Cardiac septum (tissue), 1 donor: ENCODE measurements around the gene CARS1. TPM values are rescaled to one million over a fixed set of nuclear protein-coding genes. Genes with fewer than 3 reads are reported as not detected.

ENCODE experiments used
- DNase-seq: peaks from one replicate; pipeline ENCODE4 v3.0.0-alpha.2; 2020; ENCODE audit warnings: low spot score
- intact Hi-C: fragments of 100-400 bp; cut with DNase I; formaldehyde crosslinking; loops from one replicate; pipeline ENCODE4 v1.14.0; 2022
- total RNA-seq: library from RNA; stranded (reverse); fragmentation: NEBNext Ultra II Directional; extraction: Animal tissue kit (Norgen Biotek cat#: 25700); gene quantifications from one replicate; pipeline ENCODE4 v1.2.1, GENCODE V29; 2021
- donor health status: DM: no; HTN: no; CAD: no.

Gene CARS1
- total RNA-seq, 1 donor from 2014 or later, result 17.1 TPM

DNA sequence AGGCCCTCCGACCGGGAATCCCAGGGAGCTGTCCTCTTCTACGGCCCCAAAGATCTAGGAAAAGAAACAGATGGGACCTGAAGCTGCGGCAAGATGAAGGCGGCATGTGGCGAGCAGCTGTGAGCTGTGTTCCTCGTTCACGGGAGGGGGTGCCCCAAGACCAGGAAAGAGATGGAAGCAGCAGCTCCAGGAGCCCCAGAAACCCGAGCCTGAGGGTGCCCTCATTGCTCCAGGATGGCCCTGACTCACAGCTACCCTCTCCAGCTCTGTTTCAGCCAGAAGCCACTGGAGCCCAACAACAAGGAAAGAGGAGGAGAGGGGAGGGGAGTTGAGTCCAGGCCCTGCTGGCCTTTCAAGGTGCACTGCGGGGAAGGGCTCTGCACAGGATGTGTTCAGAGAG lies 41.4 kb downstream of the CARS1 start:
- DNase-seq, result no peak
- intact Hi-C loops, result no loop called here

DNA sequence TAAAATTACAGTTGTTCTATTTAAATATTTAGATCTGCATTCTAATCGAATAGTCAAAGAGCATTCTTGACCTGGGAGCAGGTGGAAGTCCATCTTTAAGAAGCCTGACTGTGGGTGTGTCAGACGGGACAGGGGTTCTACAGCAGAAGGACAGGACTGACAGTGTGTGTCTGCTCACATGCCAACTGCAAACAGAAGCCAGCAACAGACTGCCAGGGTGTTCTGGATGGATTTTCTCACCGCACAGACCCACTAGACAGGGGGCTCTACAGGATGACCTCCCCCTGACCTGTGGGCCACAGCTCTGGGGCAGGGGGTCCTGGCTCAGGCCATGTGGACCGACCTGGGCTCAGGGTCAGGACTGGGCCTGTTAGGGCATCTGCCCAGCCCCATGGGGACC lies 42.3 kb downstream of the CARS1 start:
- intact Hi-C loops, result no loop called here

DNA sequence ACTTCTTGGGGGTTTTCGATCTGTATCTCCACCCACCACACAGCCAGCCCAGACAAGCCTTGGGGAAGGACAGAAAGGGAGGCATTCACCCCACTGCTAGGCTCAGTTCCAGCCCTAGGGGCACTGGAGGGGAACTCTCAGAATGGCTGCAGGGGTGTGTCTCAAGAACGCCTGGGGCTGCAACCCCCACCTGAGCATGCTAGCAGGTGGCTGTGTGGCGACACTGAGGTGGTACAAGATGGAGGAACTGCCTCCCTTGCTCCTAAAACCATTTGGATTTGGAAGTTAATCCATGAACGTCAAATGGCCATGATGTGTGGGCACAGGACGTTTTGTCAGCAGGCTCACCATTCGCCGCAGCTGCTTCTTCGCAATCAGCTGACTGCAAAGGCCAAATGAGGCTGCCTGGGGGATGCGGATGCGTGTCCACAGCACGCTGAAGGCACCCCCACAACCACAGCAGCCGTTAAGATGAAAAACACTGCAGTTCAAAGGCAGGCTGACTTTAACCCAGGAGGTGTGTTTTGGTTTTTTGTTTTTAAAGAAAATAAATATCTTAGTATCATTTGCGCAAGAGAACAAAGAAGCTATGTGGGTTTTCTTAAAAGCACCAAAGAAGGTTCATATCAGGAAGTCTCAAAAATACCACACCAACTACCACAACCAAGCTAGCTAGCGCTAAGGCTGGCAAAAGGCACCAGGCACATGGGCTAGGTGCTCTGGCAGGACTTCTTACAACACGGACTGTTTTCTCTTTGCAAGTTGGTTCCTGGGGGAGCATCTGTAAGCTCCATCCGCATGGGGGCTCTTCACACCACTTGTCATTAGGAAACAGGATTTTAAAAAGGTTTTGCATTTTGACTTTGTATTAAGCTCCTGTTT lies 42.9 kb downstream of the CARS1 start:
- intact Hi-C loops, result no loop called here
- no peak for DNase-seq

More for the DNA sequence above, 42.3 kb downstream of the CARS1 start:
- no peak for DNase-seq

DNA sequence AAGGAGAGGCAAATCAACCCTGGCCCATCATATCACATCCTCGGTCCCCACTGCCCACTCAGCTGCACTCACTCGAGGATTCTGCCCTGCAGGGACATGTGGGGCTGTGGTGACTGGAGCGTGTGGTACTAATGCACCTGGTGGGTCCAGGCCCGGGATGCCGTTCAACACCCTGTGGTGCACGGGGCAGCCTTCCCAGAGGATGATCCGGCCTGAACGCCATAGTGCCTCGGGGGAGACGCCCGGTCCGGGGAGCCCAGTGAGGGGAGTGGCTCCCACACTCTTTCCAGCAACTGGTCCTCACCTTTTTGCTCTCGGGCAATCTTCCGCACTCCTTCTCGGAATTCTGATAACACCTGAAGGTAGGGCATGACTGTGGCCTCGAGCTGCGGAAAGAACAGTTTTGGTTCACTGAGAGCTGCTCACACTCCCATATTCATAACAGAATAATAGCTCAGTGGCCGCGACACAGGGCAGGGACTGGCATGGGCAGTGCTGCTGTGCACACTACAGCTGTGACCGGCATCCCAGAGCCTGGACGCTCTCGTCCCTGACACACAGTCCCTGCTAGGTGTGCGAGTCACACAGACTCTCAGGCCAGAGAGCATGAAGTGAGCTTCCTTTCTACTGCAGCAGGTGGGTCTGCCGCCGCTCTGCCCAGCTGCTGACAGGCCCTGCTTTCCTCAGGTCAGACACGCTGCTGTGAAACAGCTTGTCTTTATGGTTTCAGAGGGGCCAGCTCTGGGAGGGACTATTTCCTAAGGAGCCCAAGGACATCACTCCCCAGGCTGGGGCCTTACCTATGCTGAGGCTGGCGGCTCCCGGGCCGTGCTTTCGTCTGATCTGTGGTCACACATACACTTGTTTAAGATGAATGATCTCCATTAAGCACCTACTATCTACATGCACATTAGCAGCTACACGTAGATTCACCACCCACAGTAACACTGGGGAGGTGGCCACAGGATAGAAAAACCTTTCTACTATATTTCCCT lies 45.0 kb downstream of the CARS1 start:
- intact Hi-C loops, result no loop called here
- no peak for DNase-seq

DNA sequence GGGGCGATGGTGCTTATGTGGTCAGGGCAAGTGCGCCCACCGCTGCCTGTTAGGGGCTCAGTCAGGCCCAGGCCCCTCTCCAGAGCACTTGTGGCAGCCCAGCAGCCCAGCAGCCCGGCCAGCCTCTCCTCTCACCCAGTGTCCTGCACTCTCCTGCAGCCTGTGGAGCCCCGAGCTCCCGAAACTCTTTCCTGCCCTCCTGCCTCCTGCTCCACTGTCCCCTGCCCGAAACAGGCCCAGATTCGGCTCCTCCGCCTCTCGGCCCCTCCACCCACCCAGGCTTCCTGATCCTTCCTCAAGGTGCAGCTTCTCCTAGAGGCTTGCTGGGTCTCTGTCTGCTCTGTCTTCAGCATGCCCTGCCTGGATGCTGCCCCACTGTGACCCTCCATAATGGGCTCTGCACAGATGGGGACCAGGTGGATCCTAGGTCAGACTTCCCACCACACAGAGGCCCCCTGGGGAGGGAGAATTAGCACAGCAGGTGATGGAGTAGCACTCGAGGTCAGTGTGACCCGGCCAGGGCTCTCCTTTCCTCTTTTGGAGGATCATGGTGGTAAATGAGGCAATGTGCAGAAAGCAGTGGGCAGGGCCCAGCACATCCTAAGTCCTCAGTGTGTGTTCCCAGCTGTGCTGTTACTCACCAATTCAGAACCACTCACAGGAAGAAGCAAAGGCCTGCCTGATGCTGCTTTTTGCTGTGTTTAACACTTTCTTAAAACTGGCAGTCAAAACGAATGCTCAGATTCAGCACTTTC lies 46.5 kb downstream of the CARS1 start:
- intact Hi-C loops, result no loop called here

DNA sequence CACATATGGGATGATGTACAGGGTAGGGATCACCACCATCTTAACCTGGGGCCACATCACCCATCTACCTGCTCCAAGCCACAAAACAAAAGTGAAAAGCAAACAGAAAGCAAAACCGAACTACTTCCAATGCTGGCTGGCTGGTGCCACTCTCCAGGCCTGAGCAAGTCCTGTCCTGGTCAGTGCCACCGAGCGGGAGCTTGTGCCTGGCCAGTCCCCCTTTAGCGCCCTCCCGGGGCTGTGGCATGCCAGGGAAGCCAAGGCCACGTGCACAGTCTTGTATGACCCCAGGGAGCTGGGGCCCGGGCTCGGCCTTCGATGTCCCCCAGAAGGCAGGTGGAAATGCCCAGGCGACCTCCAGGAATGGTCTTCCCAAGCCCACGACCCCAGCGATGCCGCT lies 47.2 kb downstream of the CARS1 start:
- peak; percentile 56 for DNase-seq
- intact Hi-C loops, result no loop called here

More for the DNA sequence above, 46.5 kb downstream of the CARS1 start:
- DNase-seq, result no peak

DNA sequence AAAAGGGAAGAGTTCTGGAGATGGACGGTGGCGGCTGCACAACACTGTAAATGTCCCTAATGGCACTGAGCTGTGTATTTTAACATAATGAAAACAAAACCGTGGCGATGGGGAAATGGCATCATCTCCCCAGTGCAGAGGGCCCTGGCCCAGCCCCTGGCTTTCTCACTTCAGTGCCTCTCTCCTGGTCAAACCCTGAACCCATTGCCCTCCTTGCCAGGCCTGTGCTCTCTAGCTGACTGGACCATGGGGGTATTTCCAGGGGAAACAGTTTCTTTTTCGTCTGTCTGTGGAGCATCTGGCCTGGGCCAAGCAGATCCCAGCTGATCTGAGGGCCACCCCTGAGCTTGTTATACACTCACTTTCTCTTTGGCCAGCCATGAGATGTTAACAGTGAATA lies 47.7 kb downstream of the CARS1 start:
- peak; percentile 50 for DNase-seq
- intact Hi-C loops, result no loop called here

DNA sequence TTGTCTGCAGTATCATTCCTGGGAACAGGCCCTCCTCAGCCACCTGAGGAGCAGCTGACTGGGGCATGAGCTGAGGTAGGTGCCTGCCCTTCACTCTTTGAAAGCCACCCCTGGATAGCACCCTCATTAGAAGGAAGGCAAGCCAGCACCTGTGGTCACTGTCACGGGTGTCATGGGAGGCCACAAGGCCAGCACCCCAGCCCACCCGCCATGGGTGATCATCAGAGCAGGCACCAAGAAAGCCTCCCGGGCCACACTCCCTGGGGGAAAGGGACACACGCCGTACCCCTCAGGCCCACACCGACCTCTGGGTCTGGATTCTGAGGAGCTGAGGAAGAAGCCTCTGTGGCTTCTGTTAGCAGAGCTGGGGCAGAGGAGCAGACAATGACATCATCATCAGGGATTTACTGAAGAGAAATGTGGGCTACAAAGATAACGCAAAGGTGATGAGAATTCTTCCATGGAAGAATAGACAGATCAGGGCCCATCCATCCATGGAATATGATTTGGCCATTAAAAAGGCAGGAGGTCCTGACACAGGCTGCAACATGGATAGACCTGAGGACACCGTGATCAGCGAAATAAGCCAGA lies 48.4 kb downstream of the CARS1 start:
- intact Hi-C loops, result no loop called here

DNA sequence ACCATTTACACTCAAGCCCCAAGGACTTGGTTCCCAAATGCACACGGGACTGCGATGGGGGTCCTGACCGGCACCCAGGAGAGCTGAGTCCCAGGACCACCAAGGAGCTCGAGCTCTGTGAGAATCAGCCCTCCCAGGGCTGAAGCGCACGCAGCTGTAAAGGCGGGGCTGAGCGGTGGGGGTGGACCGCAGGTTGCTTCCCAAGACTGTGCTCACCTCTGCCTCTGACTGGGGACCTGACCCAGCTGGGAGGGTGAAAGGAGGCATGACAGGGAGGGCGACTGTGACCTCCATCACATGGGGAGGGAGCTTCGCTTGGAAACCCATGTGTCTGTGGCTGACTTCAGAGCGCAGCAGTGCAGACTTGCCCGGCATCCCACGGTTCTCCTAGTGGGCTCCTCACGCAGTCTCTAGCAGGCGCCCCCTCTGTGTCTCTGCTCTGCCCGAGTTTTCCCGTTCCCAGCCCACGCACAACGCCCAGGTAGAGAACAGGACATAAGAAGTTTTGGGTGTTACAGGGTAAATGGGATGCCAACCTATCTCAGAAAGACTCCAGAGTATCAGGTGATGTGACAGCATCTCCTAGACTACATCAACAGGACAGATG lies 49.7 kb downstream of the CARS1 start:
- intact Hi-C loops, result no loop called here
- DNase-seq, result peak; percentile 24

More for the DNA sequence above, 48.4 kb downstream of the CARS1 start:
- DNase-seq, result peak; percentile 29

DNA sequence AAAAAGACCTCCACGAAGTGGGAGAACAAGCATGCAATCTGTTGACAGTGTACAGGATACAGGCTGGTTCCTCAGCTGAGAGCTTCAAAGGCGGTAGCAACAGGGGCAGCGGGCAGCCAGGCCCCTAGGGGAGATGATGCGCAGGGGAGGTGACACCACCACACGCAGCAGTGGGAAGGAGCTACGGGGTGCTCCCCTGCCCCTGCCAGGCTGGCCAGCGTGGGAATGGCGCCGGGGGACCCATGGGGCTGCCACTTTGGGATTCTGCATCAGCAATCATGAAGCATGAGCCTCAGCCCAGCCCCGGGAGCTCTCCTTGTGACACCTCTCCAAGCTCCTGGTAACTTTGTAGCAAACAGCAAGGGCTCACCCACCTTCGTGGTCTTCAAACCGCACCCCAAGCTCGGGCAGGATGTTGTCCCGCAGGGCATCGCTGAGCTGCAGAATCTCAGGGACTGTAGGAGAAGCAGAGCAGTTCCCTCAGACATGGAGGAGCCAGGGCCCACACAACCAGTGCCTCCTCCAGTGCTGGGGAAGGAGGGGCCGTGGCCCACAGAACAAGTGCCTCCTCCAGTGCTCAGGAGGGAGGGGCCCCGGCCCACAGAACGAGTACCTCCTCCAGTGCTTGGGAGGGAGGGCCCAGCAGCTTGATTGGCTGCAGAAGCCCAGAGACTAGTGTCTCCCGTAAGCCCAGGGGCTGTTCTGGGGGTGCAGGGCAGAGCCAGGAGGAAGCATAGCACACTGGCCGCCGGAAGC lies 50.5 kb downstream of the CARS1 start:
- peak; percentile 66 for DNase-seq
- intact Hi-C loops, result no loop called here

DNA sequence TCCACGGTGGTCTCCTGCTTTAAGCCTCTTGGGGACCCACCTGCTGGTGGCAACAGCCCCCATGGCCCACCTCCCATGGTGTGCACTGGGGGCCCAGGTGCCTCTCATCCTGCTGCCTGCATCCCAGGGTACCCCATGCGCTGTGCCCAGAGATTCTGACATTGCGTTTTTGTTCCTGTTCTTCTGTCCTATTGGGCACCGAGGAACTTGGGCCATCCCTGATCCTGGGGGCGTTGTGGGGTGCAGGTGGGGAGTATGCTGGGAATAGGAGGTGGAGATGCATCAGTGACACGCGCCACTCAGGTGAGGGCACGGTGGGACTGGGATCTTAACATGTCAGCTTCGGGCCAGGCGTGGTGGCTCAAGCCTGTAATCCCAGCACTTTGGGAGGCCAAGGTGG lies 52.7 kb downstream of the CARS1 start:
- intact Hi-C loops, result no loop called here
- peak; percentile 70 for DNase-seq

DNA sequence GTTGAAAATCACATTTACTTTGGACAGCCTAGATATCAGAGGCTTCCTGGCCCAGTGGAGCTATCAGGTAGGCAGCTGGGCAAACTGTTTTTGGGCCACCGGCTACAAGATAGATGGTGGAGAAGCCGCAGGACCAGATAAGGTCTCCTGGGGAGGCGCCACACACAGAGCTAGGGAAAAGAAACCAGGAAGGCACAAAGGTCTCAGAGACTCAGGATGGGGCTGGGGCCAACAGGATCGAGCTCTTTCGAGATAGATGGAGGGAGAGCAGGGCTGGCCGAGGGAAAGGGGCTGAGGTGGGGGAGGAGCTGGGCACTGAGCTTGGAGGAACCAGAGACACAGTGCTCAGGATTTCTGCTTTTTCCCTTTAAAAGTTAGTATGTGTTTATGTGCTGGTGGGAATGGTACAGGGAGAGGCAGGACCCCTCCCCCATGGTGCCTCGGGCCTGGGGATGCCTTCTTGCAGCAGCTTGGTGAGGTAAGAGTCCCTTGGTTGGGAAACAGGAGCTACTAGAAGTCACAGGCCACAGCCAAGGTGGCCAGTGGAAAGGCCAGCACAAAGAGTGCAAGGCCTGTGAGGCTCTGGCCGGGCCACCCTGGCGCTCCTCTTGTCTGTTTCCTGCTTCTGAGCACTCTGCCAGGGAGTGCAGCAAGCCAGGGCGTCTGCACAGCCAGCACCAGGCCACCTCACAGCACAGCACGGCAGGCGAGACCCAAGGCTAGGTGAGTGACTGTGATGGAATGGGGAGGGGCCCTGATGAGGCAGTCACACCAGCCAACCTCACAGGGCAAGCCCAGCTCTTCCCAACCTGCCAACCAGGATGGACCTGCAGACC lies 53.6 kb downstream of the CARS1 start:
- intact Hi-C loops, result no loop called here
- peak; percentile 69 for DNase-seq

DNA sequence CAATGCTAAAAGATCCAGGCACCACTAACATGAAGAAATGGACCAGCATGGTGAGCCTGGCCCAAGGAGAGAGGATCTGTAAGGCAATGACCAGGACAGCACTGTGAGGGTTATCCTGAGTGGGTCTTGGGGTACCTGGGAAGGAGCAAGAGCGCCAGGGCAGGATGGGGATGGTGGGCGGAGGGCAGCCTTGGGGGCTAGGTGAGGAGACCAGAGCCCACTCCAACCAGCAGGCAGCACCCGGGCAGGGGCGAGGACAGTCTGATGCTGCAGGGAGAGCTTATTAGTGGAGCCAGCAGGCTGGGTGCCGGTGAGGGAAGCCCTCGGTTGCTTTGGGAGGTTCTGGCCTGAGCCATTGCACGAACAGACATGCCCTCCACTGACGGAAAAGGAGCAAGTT lies 54.4 kb downstream of the CARS1 start:
- peak; percentile 39 for DNase-seq
- intact Hi-C loops, result no loop called here

DNA sequence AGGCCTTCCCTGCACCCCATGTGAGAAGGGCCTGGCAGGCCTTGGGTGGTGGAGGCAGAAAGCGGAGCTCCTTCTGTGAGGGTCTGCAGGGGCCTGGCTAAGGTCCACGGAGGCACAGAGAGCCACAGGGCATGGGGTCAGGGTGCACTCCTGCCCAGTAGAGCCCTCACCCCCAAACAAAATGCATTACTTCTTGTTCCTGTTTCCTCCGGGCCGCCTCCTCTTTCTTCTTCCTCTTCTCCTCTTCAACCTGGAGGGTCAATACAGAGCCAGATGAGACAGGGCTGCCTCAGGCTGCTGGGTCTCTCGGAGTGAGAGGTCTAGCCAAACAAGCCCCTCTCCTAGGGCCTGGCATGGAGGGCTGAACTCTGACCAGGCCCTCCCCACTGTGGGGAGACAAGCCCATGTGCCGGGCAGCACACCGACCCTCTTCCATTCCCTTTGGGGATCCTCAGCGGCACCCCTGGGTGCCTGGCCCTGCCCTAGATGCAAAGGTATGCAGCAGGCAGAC lies 54.8 kb downstream of the CARS1 start:
- peak; percentile 73 for DNase-seq
- intact Hi-C loops, result no loop called here

DNA sequence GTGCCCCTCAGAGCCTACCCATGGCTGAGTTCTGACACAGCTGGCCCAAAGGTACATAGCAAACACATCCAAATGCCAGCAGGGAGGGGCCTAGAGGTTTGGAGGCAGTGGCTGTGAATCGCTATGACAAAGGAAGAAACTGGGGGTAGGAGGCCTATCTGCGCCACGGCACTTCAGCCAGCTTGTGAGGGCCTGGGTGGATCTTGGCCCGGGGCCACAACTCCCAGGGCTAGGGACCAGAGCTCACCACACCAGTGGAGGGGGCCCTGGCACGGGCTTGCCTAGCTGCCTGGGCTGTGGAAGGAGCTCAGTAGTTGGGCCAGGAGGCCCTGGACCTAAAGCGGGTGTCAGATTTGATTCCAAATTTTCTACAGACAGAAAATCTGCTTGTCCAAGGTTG lies 55.7 kb downstream of the CARS1 start:
- peak; percentile 86 for DNase-seq
- intact Hi-C loops, result no loop called here

DNA sequence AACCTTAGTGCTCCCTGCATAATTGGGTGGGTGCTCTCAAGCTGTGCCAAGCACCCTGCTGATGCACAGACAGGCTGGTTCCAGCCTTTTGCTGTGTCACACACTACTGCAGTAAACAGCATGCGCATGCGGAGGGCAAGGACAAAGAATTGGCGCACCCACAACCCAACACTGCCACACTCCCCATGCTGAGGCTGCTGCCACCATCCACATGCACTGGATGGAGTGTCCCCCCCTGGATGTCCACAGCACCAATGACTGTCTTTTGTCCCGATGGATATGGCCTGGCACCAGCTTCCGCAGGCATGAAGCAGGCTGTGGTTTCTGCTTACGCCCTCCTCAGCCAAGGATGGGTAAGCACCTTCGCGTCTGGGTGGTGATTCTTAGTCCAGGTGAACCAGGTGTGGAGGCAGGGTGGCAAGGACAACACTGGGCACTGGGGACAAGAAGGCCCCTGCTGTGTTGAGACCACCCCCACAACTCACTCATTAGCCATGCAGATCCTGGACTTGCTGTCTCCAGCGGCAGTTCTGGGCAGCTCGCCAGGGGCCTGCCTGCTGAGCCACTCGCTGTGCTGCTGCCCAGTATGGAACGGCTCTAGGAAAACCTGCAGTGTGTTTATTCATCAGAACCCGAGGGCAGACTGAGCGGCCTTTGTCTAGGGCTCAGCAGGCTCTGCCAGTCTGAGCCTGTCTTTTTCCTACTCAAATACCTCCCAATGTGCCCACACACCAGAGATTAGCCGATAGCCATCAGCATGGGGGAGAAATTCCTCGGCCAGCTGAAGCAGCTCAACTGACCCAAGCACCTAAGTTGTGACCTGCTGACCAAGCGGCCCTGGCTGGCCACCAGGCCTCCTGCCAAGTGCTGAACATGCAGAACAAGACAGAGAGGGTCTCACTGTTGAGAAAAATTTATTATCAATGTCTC lies 56.9 kb downstream of the CARS1 start:
- peak; percentile 86 for DNase-seq
- intact Hi-C loops, result no loop called here
